Karpas-422 (cell line): Measurements from ENCODE around the gene DEAF1. TPM values are rescaled to one million over a fixed set of nuclear protein-coding genes. Genes with fewer than 3 reads are reported as not detected.

Experiments
- DNase-seq: peaks from one replicate; pipeline ENCODE4 v3.0.0-alpha.2; 2015
- H2AFZ ChIP-seq: fragments of 200-600 bp; sonication (generic); 2 replicates; pipeline ENCODE4 v1.6.1; 2014; ENCODE audit warnings: antibody characterized with exemption, low read length, mixed read lengths
- H3K27ac ChIP-seq: fragments of 200-600 bp; sonication (generic); 2 replicates; pipeline ENCODE4 v1.5.1; 2014; ENCODE audit warnings: mild to moderate bottlenecking, low read length, moderate library complexity
- H3K27me3 ChIP-seq: fragments of 200-600 bp; sonication (generic); 2 replicates; pipeline ENCODE4 v1.6.1; 2014; ENCODE audit warnings: low read length, mixed read lengths
- H3K36me3 ChIP-seq: fragments of 200-600 bp; sonication (generic); 2 replicates; pipeline ENCODE4 v1.6.1; 2014; ENCODE audit warnings: low read length, mixed read lengths; ENCODE audit not compliant: insufficient read depth
- H3K4me1 ChIP-seq: fragments of 200-600 bp; sonication (generic); 2 replicates; pipeline ENCODE4 v1.6.1; 2014; ENCODE audit warnings: mild to moderate bottlenecking, low read length, mixed read lengths
- H3K4me2 ChIP-seq: fragments of 200-600 bp; sonication (generic); 2 replicates; pipeline ENCODE4 v1.6.1; 2014; ENCODE audit warnings: low read length, low read depth, mild to moderate bottlenecking; ENCODE audit not compliant: poor library complexity, severe bottlenecking
- H3K4me3 ChIP-seq: fragments of 200-600 bp; sonication (generic); 2 replicates; pipeline ENCODE4 v1.5.1; 2014; ENCODE audit warnings: mild to moderate bottlenecking, antibody characterized with exemption, low read length, mixed read lengths
- H3K79me2 ChIP-seq: fragments of 200-600 bp; sonication (generic); 2 replicates; pipeline ENCODE4 v1.6.1; 2014; ENCODE audit warnings: mild to moderate bottlenecking, low read length, mixed read lengths
- H3K9ac ChIP-seq: fragments of 200-600 bp; sonication (generic); 2 replicates; pipeline ENCODE4 v1.6.0; 2014; ENCODE audit warnings: low read length
- H3K9me2 ChIP-seq: fragments of 200-600 bp; sonication (generic), shearing (Covaris generic); replicated peaks from 2 replicates; pipeline ENCODE4 v1.6.0; 2014; ENCODE audit warnings: mild to moderate bottlenecking, low read length, moderate library complexity; ENCODE audit not compliant: insufficient read depth
- H3K9me3 ChIP-seq: fragments of 300-700, 200-600 bp; sonication (generic); 2 replicates; pipeline ENCODE4 v1.6.1; 2014; ENCODE audit warnings: low read length, mixed read lengths
- H4K20me1 ChIP-seq: fragments of 200-600 bp; sonication (generic); 2 replicates; pipeline ENCODE4 v1.6.1; 2014; ENCODE audit warnings: mild to moderate bottlenecking, antibody characterized with exemption, low read length, low read depth; ENCODE audit not compliant: insufficient read depth
- total RNA-seq: library from RNA; depleted of rRNA; stranded (reverse); fragments of >200 nt; shearing (Covaris generic); gene quantifications from 2 replicates; pipeline ENCODE4 v1.2.3, GENCODE V29; 2014; ENCODE audit warnings: low replicate concordance

Gene DEAF1
- total RNA-seq, 1 experiment from 2014 or later, result 35.9 TPM

GRCh38 chr11:665704-666281 is 29.2 kb downstream of the DEAF1 start:
- Histone ChIP-seq H3K4me1 (peaks cover 7% of the 10 kb centered on the region), H2AFZ (no peak overlapping the region), H3K4me2 (no peak overlapping the region), H3K9me3 (no peaks in the 10 kb centered on the region), H3K27ac (no peak overlapping the region), H3K4me3 (no peak overlapping the region), H3K27me3 (no peaks in the 10 kb centered on the region), H4K20me1 (peaks cover 26% of the 10 kb centered on the region), H3K9ac (no peak overlapping the region), H3K9me2 (no peaks in the 10 kb centered on the region), H3K36me3 (peaks cover 22% of the 10 kb centered on the region), H3K79me2 (no peaks in the 10 kb centered on the region)
- no peak for DNase-seq

- no peak for DNase-seq
- no peaks in the 10 kb centered on the region for H3K79me2 ChIP-seq
- H3K27ac ChIP-seq, result no peak overlapping the region
- H3K36me3 ChIP-seq, result peaks cover 22% of the 10 kb centered on the region
- H3K4me1 ChIP-seq, result peaks cover 13% of the 10 kb centered on the region
- peaks cover 32% of the 10 kb centered on the region for H4K20me1 ChIP-seq
- no peaks in the 10 kb centered on the region for H3K27me3 ChIP-seq
- H3K4me3 ChIP-seq, result no peak overlapping the region
- no peak overlapping the region for H2AFZ ChIP-seq
- H3K9ac ChIP-seq, result no peak overlapping the region
- H3K9me3 ChIP-seq, result no peaks in the 10 kb centered on the region
- H3K9me2 ChIP-seq, result no peaks in the 10 kb centered on the region
- no peak overlapping the region for H3K4me2 ChIP-seq
Measured at GRCh38 chr11:665062-665703, 29.8 kb downstream of the DEAF1 start.

- H3K36me3 ChIP-seq, result peaks cover 29% of the 10 kb centered on the region
- no peak overlapping the region for H3K4me3 ChIP-seq
- no peaks in the 10 kb centered on the region for H3K27me3 ChIP-seq
Measured at GRCh38 chr11:662689-663274, 32.2 kb downstream of the DEAF1 start.

GRCh38 chr11:660681-661444 is 34.2 kb downstream of the DEAF1 start:
- no peaks in the 10 kb centered on the region for H3K79me2 ChIP-seq
- H2AFZ ChIP-seq, result no peak overlapping the region
- H3K27me3 ChIP-seq, result no peaks in the 10 kb centered on the region
- H3K27ac ChIP-seq, result peak overlapping the region; percentile 25; the same call in 1 of the 2 replicates
- peak overlapping the region; percentile 56 for H3K4me2 ChIP-seq
- H3K9ac ChIP-seq, result no peak overlapping the region
- no peaks in the 10 kb centered on the region for H3K9me3 ChIP-seq
- H4K20me1 ChIP-seq, result peaks cover 66% of the 10 kb centered on the region
- H3K36me3 ChIP-seq, result peaks cover 27% of the 10 kb centered on the region
- H3K9me2 ChIP-seq, result no peaks in the 10 kb centered on the region
- peak overlapping the region; percentile 33; the same call in 1 of the 2 replicates for H3K4me3 ChIP-seq
- DNase-seq, result no peak
- peaks cover 23% of the 10 kb centered on the region for H3K4me1 ChIP-seq

More at GRCh38 chr11:662689-663274, 32.2 kb downstream of the DEAF1 start:
- no peak overlapping the region for H3K27ac ChIP-seq
- peaks cover 52% of the 10 kb centered on the region for H4K20me1 ChIP-seq
- H3K4me1 ChIP-seq, result peaks cover 23% of the 10 kb centered on the region
- H3K9ac ChIP-seq, result no peak overlapping the region
- peak; percentile 78 for DNase-seq
- H3K79me2 ChIP-seq, result no peaks in the 10 kb centered on the region
- no peak overlapping the region for H2AFZ ChIP-seq
- no peaks in the 10 kb centered on the region for H3K9me2 ChIP-seq
- H3K9me3 ChIP-seq, result no peaks in the 10 kb centered on the region
- H3K4me2 ChIP-seq, result no peak overlapping the region

GRCh38 chr11:660281-660680 is 34.7 kb downstream of the DEAF1 start:
- DNase-seq, result no peak
- Histone ChIP-seq H3K9ac (no peak overlapping the region), H3K79me2 (no peaks in the 10 kb centered on the region), H3K4me1 (peaks cover 23% of the 10 kb centered on the region), H3K27me3 (no peaks in the 10 kb centered on the region), H3K9me3 (no peaks in the 10 kb centered on the region), H3K4me3 (peak overlapping the region; percentile 33; the same call in 1 of the 2 replicates), H4K20me1 (peaks cover 69% of the 10 kb centered on the region), H2AFZ (no peak overlapping the region), H3K4me2 (peak overlapping the region; percentile 56), H3K9me2 (no peaks in the 10 kb centered on the region), H3K27ac (peak overlapping the region; percentile 25; the same call in 1 of the 2 replicates), H3K36me3 (peaks cover 22% of the 10 kb centered on the region)

- no peak overlapping the region for H3K9ac ChIP-seq
- peak overlapping the region; percentile 23; the same call in 1 of the 2 replicates for H3K4me3 ChIP-seq
- H3K27ac ChIP-seq, result 0 out of 2 replicates have a peak overlapping the region, but pooled peaks have one; percentile 3
- no peaks in the 10 kb centered on the region for H3K79me2 ChIP-seq
- peak overlapping the region; percentile 56 for H3K4me2 ChIP-seq
- H3K27me3 ChIP-seq, result no peaks in the 10 kb centered on the region
- peaks cover 23% of the 10 kb centered on the region for H3K4me1 ChIP-seq
- peaks cover 74% of the 10 kb centered on the region for H4K20me1 ChIP-seq
- H3K9me3 ChIP-seq, result no peaks in the 10 kb centered on the region
- no peak overlapping the region for H2AFZ ChIP-seq
- peaks cover 19% of the 10 kb centered on the region for H3K36me3 ChIP-seq
- H3K9me2 ChIP-seq, result no peaks in the 10 kb centered on the region
- no peak for DNase-seq
Measured at GRCh38 chr11:659532-660085, 35.4 kb downstream of the DEAF1 start.

GRCh38 chr11:657691-658126 is 37.3 kb downstream of the DEAF1 start:
- Histone ChIP-seq H3K36me3 (peaks cover 15% of the 10 kb centered on the region), H3K4me2 (no peak overlapping the region), H2AFZ (no peak overlapping the region), H3K9me2 (no peaks in the 10 kb centered on the region), H3K4me3 (no peak overlapping the region), H3K9ac (no peak overlapping the region), H3K4me1 (peaks cover 23% of the 10 kb centered on the region), H3K27me3 (no peaks in the 10 kb centered on the region), H3K9me3 (no peaks in the 10 kb centered on the region), H4K20me1 (peaks cover 72% of the 10 kb centered on the region), H3K27ac (no peak overlapping the region), H3K79me2 (no peaks in the 10 kb centered on the region)
- no peak for DNase-seq
